Measurements from ENCODE around the gene NOB1.
A peak's percentile ranks its signal among the peaks of the same experiment; 100 is the strongest.

The NOB1 gene

GRCh38 chr16:69721441-69721957 lies 33.2 kb downstream of the NOB1 start:
- DNase-seq (ENCODE audit: low read depth), result no peak

- no peak for DNase-seq (ENCODE audit: low read depth)
Measured at GRCh38 chr16:69720822-69721430, 33.8 kb downstream of the NOB1 start.

- no peak for DNase-seq (ENCODE audit: low read depth)
Measured at GRCh38 chr16:69718111-69718764, 36.5 kb downstream of the NOB1 start.

- no peak for DNase-seq (ENCODE audit: low read depth)
Measured at GRCh38 chr16:69717066-69717465, 37.7 kb downstream of the NOB1 start.

GRCh38 chr16:69712914-69713581 lies 41.7 kb downstream of the NOB1 start:
- no peak for DNase-seq (ENCODE audit: low read depth)

- no peak for DNase-seq (ENCODE audit: low read depth)
Measured at GRCh38 chr16:69712277-69712676, 42.4 kb downstream of the NOB1 start.

- peak; percentile 45 for DNase-seq (ENCODE audit: low read depth)
Measured at GRCh38 chr16:69711115-69711740, 43.5 kb downstream of the NOB1 start.

- no peak for DNase-seq (ENCODE audit: low read depth)
Measured at GRCh38 chr16:69709456-69710084, 45.2 kb downstream of the NOB1 start.

DNA sequence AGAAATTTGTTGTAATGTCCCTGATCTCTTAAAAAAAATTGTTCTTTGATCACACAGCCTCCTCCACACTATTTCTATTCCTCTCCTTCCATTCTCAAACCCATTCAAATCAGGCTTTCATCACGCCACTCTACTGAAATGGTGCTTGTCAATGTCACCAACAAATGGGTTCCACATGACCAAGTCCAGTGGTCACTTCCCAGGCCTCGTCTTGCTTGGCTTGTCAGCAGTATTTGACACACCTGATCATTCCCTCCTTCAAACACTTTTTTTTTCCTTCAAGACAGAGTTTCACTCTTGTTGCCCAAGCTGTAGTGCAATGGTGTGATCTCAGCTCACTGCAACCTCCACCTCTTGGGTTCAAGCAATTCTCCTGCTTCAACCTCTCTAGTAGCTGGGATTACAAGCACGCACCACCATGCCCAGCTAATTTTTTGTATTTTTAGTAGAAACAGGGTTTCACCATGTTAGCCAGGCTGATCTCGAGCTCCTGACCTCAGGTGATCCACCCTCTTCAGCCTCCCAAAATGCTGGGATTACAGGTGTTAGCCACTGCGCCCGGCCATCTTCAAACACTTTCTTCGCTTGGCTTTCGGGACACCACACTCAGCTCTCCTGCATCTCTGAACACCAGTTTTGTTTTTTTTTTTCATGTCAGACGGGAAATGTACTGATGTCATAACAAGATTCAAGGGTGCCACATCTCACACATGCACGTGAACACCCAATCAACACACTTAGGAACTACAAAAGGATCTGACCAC lies 46.6 kb downstream of the NOB1 start:
- DNase-seq (ENCODE audit: low read depth), result no peak

GRCh38 chr16:69706975-69707340 lies 47.8 kb downstream of the NOB1 start:
- no peak for DNase-seq (ENCODE audit: low read depth)

- DNase-seq (ENCODE audit: low read depth), result no peak
Measured at GRCh38 chr16:69706256-69706974, 48.3 kb downstream of the NOB1 start.

GRCh38 chr16:69703638-69704037 lies 51.1 kb downstream of the NOB1 start:
- no peak for DNase-seq (ENCODE audit: low read depth)

GRCh38 chr16:69701866-69702265 lies 52.9 kb downstream of the NOB1 start:
- no peak for DNase-seq (ENCODE audit: low read depth)

DNA sequence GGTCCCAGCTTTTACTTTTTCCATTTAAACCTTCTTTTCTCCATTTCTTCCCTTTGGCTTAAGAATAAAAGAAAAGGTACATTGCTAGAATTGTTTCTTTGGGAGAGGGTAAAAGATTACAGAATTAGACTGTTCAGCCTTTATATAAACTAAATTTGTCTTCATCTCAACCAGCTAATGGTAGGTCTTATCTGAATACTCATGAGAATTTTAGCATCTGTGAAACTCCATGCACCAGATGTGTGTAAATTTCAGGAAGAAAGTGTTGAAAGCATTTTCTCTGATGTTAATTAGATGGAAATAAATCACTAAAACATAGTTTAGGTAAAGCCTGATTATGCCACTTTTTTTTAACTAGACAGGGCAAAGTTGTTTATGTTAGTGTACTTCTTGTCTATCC lies 53.3 kb downstream of the NOB1 start:
- no peak for DNase-seq (ENCODE audit: low read depth)

GRCh38 chr16:69699915-69700314 lies 54.8 kb downstream of the NOB1 start:
- DNase-seq (ENCODE audit: low read depth), result no peak

DNA sequence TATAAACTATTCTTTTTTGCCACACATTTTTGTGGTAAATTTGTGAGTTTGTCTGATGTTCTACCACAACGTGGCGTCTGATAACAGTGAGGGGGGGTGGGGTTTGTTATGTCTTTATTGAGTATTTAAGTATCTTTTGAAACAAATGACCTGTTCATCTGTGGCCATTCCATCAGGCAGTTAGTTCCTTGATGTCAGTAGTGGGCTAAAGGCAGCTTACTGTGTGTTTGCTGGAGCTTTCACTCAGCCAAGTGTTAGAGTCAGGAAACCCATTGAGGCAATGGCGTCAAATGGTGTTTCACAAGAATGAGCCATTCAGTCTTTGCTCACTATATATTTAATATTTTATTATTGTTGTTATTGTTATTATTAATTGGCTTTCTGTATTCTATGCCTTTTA lies 56.3 kb downstream of the NOB1 start:
- DNase-seq (ENCODE audit: low read depth), result no peak

GRCh38 chr16:69693916-69694315 lies 60.8 kb downstream of the NOB1 start:
- no peak for DNase-seq (ENCODE audit: low read depth)

DNA sequence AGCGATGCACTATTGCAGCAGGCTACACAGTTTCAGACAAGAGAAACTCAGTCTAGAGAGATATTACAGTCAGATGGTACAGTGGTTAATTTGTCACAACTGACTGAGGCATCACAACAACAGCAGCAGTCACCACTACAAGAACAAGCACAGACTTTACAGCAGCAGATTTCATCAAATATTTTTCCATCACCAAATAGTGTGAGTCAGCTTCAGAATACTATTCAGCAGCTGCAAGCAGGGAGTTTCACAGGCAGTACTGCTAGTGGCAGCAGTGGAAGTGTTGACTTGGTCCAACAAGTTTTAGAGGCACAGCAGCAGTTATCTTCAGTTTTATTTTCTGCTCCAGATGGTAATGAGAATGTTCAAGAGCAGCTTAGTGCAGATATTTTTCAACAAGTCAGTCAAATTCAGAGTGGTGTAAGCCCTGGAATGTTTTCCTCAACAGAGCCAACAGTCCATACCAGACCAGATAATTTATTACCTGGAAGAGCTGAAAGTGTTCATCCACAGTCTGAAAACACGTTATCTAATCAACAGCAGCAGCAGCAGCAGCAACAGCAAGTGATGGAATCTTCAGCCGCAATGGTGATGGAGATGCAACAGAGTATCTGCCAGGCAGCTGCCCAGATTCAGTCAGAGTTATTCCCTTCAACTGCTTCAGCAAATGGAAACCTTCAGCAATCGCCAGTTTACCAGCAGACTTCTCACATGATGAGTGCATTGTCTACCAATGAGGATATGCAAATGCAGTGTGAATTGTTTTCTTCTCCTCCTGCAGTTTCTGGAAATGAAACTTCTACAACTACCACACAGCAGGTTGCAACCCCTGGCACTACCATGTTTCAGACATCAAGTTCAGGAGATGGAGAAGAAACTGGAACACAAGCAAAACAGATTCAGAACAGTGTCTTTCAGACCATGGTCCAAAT lies 62.5 kb downstream of the NOB1 start:
- no peak for DNase-seq (ENCODE audit: low read depth)

Data from non-pigmented ciliary epithelial cell (primary cell).